Adrenal gland (tissue), 5 donors: ENCODE data around the gene PTPRD.

Experiments used
- CTCF ChIP-seq, 6 experiments: fragments of 450-650 bp in 4 of 6; fragments of 200-600 bp in 2 of 6; sonication (generic) in 1 of 6; IDR thresholded peaks; 1 replicate in 5 of 6; 2 replicates in 1 of 6; pipeline versions ENCODE4 v1.5.1 to v1.8.0; 2016 to 2021; ENCODE audit warnings: antibody characterized with exemption in 6 of 6, mild to moderate bottlenecking in 2 of 6, moderate library complexity in 1 of 6
- POLR2A ChIP-seq, 2 donors: fragments of 450-650 bp; IDR thresholded peaks; one replicate each; pipeline ENCODE4 v1.6.1; 2017; ENCODE audit warnings: antibody characterized with exemption in 2 of 2, mild to moderate bottlenecking in 2 of 2, moderate library complexity in 1 of 2
- donor health status: DM: no; HTN: no; CAD: no.

GRCh38 chr9:8637626-8638025 is 1975.2 kb downstream of the PTPRD start:
- TF ChIP-seq CTCF (IDR thresholded peaks at IDR 0.05): no peak
- TF ChIP-seq POLR2A (IDR thresholded peaks at IDR 0.05): no peak
